Measurements from ENCODE around the gene UTF1.

Gene UTF1

GRCh38 chr10:133279326-133280226, 49.6 kb downstream of the UTF1 start:
- DNase-seq (ENCODE audit: low read depth): peak; percentile 11

DNA sequence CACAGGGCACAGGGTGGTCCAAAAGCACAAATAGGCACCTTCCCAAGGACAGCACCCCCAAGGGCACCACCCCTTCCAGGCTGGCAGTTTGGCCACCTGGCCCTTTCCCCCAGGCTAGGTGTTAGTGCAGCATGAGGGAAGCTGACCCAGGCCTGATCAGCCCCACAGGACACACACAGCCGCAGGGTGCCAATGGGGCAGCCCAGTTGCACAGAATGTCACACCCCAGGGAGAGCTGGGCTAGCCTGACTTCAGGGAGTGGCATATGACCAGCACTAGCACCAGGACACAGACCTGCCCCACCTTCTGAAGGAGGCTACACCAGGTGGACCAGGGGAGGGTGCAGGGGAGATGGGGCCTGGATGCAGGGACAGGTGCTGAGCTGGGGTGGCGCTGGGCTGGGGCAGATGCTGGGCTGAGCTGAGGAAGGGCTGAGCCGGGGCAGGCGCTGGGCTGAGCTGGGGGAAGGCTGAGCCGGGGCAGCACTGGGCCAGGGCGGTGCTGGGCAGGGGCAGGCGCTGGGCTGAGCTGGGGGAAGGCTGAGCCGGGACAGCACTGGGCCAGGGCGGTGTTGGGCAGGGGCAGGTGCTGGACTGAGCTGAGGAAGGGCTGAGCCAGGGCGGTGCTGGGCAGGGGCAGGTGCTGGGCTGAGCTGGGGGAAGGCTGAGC, 50.5 kb downstream of the UTF1 start:
- DNase-seq (ENCODE audit: low read depth): no peak

DNA sequence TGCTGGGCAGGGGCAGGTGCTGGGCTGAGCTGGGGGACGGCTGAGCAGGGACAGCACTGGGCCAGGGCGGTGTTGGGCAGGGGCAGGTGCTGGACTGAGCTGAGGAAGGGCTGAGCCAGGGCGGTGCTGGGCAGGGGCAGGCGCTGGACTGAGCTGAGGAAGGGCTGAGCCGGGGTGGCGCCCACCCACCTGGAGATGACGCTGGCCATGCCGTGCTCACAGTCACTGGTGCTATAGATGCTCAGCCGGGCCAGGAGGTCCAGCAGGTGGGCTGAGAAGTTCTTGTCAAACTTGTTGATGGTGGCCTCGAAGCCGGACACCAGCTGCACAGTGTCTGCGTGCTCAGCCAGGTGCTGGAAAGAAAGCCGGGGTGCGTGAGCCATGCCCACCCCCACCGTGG, 51.1 kb downstream of the UTF1 start:
- no peak for DNase-seq (ENCODE audit: low read depth)

Data from ELR (cell line).